Nucleus accumbens (tissue), 56 donors: ENCODE results near the gene C1orf198.

Experiments used
- DNase-seq, 56 donors: peaks; one replicate each; lab custom pipeline; 2025; lab: John Stamatoyannopoulos, UW

The C1orf198 gene

GRCh38 chr1:230894664-230895063 is 26.3 kb upstream of the C1orf198 start:
- DNase-seq, result no peak

DNA sequence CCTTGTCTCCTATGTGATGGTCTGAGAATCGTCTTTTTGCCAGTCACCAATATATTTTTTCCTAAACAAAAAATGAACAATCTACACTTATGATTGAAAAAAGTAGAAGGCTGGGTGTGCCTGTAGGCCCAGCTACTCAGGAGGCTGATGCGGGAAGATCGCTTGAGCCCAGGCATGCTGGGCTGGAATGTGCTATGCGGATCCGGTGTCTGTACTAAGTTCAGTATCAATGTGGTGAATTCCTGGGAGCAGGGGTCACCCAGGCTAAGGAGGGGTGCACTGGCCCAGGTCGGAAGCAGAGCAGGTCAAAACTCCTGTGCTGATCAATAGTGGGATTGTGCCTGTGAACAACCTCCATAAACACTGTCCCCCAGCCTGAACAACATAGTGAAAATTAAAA is 25.7 kb upstream of the C1orf198 start:
- no peak for DNase-seq

DNA sequence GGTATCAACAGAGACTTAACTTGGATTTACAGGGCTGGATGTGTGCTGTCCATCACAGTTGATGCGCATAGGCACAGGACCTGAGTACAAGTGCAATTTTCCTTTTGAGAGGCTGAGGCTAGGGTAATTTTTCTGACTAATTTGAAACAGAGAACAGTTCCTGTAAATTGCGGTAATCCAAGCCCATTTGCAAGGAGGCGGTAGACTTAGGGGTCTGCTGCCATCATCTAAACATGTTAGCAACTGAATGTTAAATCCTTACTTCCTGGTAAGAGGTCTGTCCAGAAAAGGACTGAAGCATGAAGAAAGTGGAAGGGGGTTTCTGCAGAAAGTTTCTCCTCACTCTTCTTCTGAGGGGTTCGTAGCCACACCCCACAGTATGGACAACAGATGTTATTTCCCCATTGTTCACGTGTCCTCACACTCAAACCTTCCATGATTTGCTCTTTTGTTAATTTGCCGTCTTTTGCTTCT is 23.7 kb upstream of the C1orf198 start:
- no peak for DNase-seq

- no peak for DNase-seq
Observed at GRCh38 chr1:230891413-230891812, 23.1 kb upstream of the C1orf198 start.

DNA sequence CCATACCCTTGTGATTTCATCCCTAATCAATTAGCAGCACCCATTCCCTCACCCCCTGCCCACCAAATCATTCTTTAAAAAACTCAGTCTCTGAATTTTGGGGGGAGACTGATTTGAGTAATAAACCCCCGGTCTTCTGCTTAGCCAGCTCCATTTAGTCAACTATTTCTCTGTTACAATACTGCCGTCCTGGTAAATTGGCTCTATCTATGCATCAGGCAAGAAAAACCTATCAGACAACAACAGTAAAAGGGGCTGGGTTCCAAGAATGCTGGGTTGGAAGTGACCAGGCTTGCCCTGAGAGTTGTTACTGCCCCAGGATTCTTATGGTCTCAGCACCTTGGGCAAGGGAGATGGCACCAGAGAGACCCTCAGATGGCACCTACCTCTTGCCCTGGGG is 16.3 kb upstream of the C1orf198 start:
- DNase-seq, result no peak

DNA sequence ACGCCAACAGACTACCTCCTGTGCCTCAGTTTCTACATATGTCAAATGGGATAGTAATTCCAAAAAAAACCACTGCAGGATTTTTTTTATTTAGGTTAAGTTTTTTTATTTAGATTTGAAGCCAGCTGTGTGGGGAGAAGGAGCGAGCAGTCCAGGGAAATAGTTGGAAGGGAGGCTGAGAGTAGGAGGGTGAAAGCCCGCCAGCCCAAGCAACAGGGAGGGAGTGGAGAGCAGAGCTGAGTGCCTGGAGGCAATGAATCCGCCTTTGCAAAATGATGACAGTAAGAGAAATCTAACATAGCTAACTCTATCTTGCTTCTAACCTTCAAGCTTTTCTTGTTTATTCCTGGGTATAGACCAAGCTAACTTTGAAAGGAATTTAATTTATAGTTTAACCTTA is 15.6 kb upstream of the C1orf198 start:
- DNase-seq, result no peak

- no peak for DNase-seq
Observed at GRCh38 chr1:230879778-230880177, 11.5 kb upstream of the C1orf198 start.

GRCh38 chr1:230878591-230878990 is 10.3 kb upstream of the C1orf198 start:
- DNase-seq, result no peak

DNA sequence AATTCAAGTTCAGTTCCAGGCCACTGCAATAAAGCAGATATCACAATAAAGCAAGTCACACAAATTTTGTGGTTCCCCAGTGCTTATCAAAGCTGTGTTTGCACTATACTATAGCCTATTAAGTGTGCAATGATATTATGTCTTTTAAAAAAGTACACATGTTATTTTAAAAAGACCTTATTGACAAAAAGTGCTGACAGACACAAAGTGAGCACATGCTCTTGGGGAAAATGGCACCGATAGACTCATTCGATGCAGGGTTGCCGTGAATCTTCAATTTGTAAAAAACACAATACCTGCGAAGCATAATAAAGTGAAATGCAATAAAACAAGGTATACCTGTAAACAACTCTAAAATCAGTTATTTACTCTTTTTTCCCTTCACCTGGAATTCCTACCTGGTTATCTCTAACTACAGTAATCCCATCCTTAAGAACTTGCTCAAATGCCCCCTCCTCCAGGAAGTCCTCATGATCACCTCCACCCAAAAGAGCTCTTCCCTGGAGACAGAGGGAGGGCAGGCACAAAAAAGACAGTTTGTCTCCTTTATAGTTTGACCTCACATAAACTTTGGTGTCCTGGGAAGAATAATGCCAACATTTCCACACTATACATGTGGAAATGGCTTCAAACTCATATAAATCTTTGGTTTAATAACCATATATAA is 9.7 kb upstream of the C1orf198 start:
- no peak for DNase-seq

- DNase-seq, result peak in 2 of 56 donors; percentile 5 to 73
Observed at GRCh38 chr1:230877146-230877923, 9.0 kb upstream of the C1orf198 start.

GRCh38 chr1:230876660-230877059 is 8.3 kb upstream of the C1orf198 start:
- no peak for DNase-seq

DNA sequence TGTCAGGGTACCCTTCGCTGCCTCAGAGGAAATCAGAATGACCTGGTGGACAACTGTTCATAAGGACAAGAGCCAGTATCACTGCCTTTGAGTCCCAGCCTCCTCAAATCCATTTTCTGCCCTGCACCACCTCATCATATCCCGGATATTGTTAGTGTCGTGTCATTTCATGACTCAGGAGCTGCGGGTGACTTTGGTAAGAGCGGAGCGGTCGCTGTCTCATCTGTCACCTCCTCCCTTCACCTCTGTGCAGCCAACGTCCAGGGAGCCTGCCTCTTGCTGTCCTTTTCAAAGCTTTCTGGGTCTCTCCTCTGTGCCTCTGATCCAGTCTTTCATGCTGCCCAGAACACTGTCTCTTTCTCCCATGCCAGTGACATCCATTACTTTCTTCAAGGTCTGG is 7.0 kb upstream of the C1orf198 start:
- DNase-seq, result no peak

GRCh38 chr1:230870916-230871315 is 2.6 kb upstream of the C1orf198 start:
- no peak for DNase-seq

DNA sequence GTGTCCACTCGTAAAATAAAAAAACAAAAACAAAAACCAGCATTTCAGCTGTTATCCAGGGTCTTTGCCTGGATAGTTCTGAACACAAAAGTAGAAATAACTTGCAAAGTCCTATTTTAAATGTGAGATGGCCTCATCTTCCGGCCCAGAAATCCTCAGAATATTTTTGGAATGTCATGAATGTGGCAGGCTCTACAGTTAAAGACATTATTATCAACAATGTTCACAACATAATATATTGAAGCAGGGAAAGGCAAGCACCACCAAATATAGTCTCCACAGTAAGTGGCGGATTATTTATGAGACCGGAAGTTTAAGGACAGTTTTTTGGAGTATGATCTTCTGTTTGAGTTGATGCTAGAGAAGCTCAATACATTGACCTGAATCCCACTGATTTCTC is 1.2 kb upstream of the C1orf198 start:
- no peak for DNase-seq

GRCh38 chr1:230868736-230869385 is 540 bp upstream of the C1orf198 start:
- peak in 29 of 56 donors; percentile 13 to 85 (median 60) for DNase-seq

GRCh38 chr1:230867101-230867902 is 1.0 kb downstream of the C1orf198 start:
- peak in 3 of 56 donors; percentile 19 to 54 (median 21) for DNase-seq

- peak in 3 of 56 donors; percentile 12 to 54 (median 35) for DNase-seq
Observed at GRCh38 chr1:230866171-230867070, 1.9 kb downstream of the C1orf198 start.

GRCh38 chr1:230865062-230865817 is 3.1 kb downstream of the C1orf198 start:
- peak in 3 of 56 donors; percentile 14 to 31 (median 26) for DNase-seq

DNA sequence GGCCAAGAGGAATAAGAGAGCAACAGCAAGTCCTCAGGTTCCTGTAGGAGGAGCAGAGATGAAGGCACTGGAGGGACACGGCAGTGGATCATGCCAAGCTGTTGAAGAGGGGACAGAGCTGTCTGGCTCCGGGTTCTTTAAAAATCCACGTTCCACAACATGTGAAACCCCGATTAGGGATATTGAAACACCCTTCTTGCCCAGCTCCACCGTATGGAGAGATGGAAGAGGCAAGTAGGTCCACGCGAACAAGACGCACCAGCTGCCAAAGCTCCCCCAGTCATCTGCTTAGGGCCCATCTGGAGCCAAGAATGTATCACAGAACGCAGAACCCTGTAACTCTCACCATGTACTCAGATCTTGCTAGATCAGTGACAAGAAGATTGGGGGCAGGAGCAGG is 3.9 kb downstream of the C1orf198 start:
- peak in 8 of 56 donors; percentile 15 to 47 (median 33) for DNase-seq
